A673 (cell line): ENCODE measurements around the gene PARD3. TPM values are rescaled to one million over a fixed set of nuclear protein-coding genes. Genes with fewer than 3 reads are reported as not detected.

Experiments
- BruUV-seq: library from RNA; stranded (reverse); fragments of 400-500 nt; replicated peaks from 2 replicates; lab custom pipeline; 2021; lab: Mats Ljungman, UMichigan
- CTCF ChIA-PET: fragments of 300-600 bp; sonication (Branson Sonifier 250); formaldehyde crosslinking; loops from one replicate; lab custom pipeline; 2022; ENCODE audit warnings: antibody characterized with exemption; lab: Charles Lee
- POLR2A ChIA-PET: fragments of 300-600 bp; sonication (Branson Sonifier 250); formaldehyde crosslinking; loops from one replicate; lab custom pipeline; 2022; ENCODE audit warnings: antibody characterized with exemption; ENCODE audit not compliant: low non-redundant PET; lab: Charles Lee
- DNase-seq: peaks from one replicate; pipeline ENCODE4 v3.0.0-alpha.2; 2015; ENCODE audit warnings: low spot score
- H3K27ac ChIP-seq: fragments of 200-600 bp; sonication (generic); 2 replicates; pipeline ENCODE4 v1.5.1; 2016; ENCODE audit warnings: mixed run types, low read depth, mild to moderate bottlenecking, mixed read lengths, antibody characterized with exemption, low read length; ENCODE audit not compliant: poor library complexity, severe bottlenecking
- H3K27me3 ChIP-seq: fragments of 200-600 bp; sonication (generic); replicated peaks from 2 replicates; pipeline ENCODE4 v1.6.1; 2017; ENCODE audit warnings: mixed run types, low read depth, mild to moderate bottlenecking, mixed read lengths, antibody characterized with exemption, low read length; ENCODE audit not compliant: insufficient read depth, poor library complexity
- H3K36me3 ChIP-seq: fragments of 200-600 bp; sonication (generic); 2 replicates; pipeline ENCODE4 v1.6.1; 2016; ENCODE audit warnings: mixed run types, mild to moderate bottlenecking, mixed read lengths, antibody characterized with exemption, low read length; ENCODE audit not compliant: insufficient read depth, poor library complexity, severe bottlenecking
- H3K4me1 ChIP-seq: fragments of 200-600 bp; sonication (generic); 2 replicates; pipeline ENCODE4 v1.6.1; 2017; ENCODE audit warnings: mixed run types, mild to moderate bottlenecking, mixed read lengths, antibody characterized with exemption, low read length; ENCODE audit not compliant: insufficient read depth, poor library complexity, severe bottlenecking
- H3K4me3 ChIP-seq: fragments of 200-600 bp; sonication (generic); 2 replicates; pipeline ENCODE4 v1.5.1; 2016; ENCODE audit warnings: low read depth, mixed run types, mild to moderate bottlenecking, mixed read lengths, low read length; ENCODE audit not compliant: poor library complexity, severe bottlenecking
- H3K9me3 ChIP-seq: fragments of 200-600 bp; sonication (generic); 2 replicates; pipeline ENCODE4 v1.6.1; 2016; ENCODE audit warnings: mixed run types, low read depth, mild to moderate bottlenecking, mixed read lengths, antibody characterized with exemption, low read length; ENCODE audit not compliant: poor library complexity, severe bottlenecking
- CTCF ChIP-seq: fragments of 300-800, 200-600 bp; sonication (generic); conservative IDR thresholded peaks from 2 replicates; pipeline ENCODE4 v1.5.1; 2017; ENCODE audit warnings: low read depth, mild to moderate bottlenecking, antibody characterized with exemption, low read length, moderate library complexity, mixed read lengths
- EZH2 ChIP-seq: fragments of 200-600 bp; sonication (generic); IDR thresholded peaks from 2 replicates; pipeline ENCODE4 v1.6.1; 2017; ENCODE audit warnings: borderline replicate concordance, low read depth, mild to moderate bottlenecking, mixed read lengths, antibody characterized with exemption, low read length; ENCODE audit not compliant: poor library complexity, severe bottlenecking
- intact Hi-C: fragments of 100-400 bp; cut with micrococcal nuclease; formaldehyde crosslinking; loops from one replicate; pipeline ENCODE4 v1.10.0; 2022; ENCODE audit not compliant: unreplicated experiment
- total RNA-seq: library from RNA; stranded (reverse); gene quantifications from 2 replicates; pipeline ENCODE4 v1.2.3, GENCODE V29; 2021

Gene PARD3
- total RNA-seq, 1 experiment from 2014 or later: 28.0 TPM

DNA sequence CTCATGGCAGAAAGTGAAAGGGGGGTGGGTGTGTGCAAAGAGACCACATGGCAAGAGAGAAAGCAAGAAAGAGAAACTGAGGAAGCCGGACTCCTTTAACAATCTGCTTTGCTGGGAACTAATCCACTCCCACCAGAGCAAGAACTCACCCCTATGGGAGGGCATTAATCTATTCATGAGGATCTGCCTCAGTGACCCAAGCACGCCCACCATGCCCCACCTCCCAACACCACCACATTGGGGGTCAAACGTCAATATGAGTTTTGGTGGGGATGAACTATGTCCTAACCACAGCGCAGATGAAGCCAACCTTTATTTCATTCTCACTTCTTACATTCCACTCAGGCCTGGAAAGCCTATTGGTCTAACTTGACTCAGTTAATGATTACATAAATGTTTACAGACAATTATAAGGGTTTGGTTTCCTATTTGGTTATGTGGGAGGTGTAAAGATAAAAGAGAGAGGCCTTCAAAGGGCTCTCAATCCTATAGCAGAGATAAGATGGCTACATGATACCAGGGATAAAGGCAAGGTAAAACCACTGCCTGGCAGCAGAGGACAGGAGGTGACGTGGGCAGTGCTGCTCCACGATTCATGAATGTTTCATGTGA lies 601.8 kb downstream of the PARD3 start:
- no peak for DNase-seq
- TF ChIP-seq CTCF (no peak), EZH2 (no peak)
- Histone ChIP-seq H3K4me3 (no peak overlapping the region), H3K27ac (no peak overlapping the region), H3K9me3 (no peaks in the 10 kb centered on the region), H3K27me3 (no peaks in the 10 kb centered on the region), H3K4me1 (peaks cover 27% of the 10 kb centered on the region), H3K36me3 (no peaks in the 10 kb centered on the region)
- POLR2A ChIA-PET: no interaction called here
- intact Hi-C loops: no loop called here
- CTCF ChIA-PET: no interaction called here
- BruUV-seq: no TSS peak

DNA sequence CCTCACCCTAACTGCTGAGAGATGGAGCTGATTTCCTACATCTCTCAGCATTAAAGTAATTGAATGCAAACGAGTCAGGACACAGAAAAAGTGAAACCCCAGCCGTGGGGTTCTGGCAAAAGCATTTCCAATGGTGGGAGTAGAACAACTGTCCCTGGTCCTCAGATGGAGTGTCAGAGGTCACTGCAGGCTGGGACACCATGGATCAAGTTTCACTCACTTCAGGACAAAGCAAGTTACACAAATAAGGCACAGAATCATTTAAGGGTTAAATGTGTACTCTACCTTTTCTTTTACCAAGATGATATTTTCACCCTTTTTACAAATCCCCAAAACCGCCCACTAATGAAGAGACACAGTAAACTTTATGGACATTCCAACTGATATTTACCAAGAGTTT lies 607.8 kb downstream of the PARD3 start:
- no TSS peak for BruUV-seq
- CTCF ChIA-PET: no interaction called here
- H3K27ac ChIP-seq: no peak overlapping the region

GRCh38 chr10:34206935-34207268 lies 608.2 kb downstream of the PARD3 start:
- Histone ChIP-seq H3K27me3 (no peaks in the 10 kb centered on the region), H3K9me3 (no peaks in the 10 kb centered on the region), H3K27ac (no peak overlapping the region), H3K4me3 (no peak overlapping the region), H3K4me1 (peaks cover 14% of the 10 kb centered on the region), H3K36me3 (no peaks in the 10 kb centered on the region)
- CTCF ChIA-PET: no interaction called here
- no peak for TF ChIP-seq CTCF
- TF ChIP-seq EZH2: no peak
- intact Hi-C loops: no loop called here
- POLR2A ChIA-PET: no interaction called here
- BruUV-seq: no TSS peak
- no peak for DNase-seq

More for the DNA sequence above, 607.8 kb downstream of the PARD3 start:
- H3K27me3 ChIP-seq: no peaks in the 10 kb centered on the region
- intact Hi-C loops: no loop called here
- H3K4me1 ChIP-seq: peaks cover 14% of the 10 kb centered on the region
- DNase-seq: no peak
- H3K4me3 ChIP-seq: no peak overlapping the region
- no peaks in the 10 kb centered on the region for H3K9me3 ChIP-seq
- no peak for TF ChIP-seq EZH2
- TF ChIP-seq CTCF: no peak
- no peaks in the 10 kb centered on the region for H3K36me3 ChIP-seq
- POLR2A ChIA-PET: interaction anchor here (0.7 kb wide), 1 partner anchor 9 kb away, joined by 3 read pairs; no protein-coding TSS in a partner anchor
